ENCODE data around the gene CYP4A22.
"Not testable (repeated sequence)": the region's sequence is repeated elsewhere in the genome, so short reads cannot be mapped to it uniquely, and the experiment has no call there.

CYP4A22 gene

GRCh38 chr1:47157957-47158356 lies 20.7 kb downstream of the CYP4A22 start:
- DNase-seq, result not testable (repeated sequence)

- DNase-seq, result no peak
These were observed 23.5 kb downstream of the CYP4A22 start for GRCh38 chr1:47160716-47161115.

- DNase-seq, result no peak
These were observed 24.2 kb downstream of the CYP4A22 start for GRCh38 chr1:47161298-47162040.

- DNase-seq, result no peak
These were observed 27.3 kb downstream of the CYP4A22 start for GRCh38 chr1:47164552-47164951.

- no peak for DNase-seq
These were observed 35.5 kb downstream of the CYP4A22 start for GRCh38 chr1:47172782-47173181.

GRCh38 chr1:47174656-47175020 lies 37.4 kb downstream of the CYP4A22 start:
- no peak for DNase-seq

GRCh38 chr1:47175227-47175934 lies 38.1 kb downstream of the CYP4A22 start:
- DNase-seq, result peak; percentile 12

GRCh38 chr1:47178020-47178419 lies 40.8 kb downstream of the CYP4A22 start:
- no peak for DNase-seq

GRCh38 chr1:47178654-47179016 lies 41.4 kb downstream of the CYP4A22 start:
- no peak for DNase-seq

GRCh38 chr1:47179017-47179987 lies 42.1 kb downstream of the CYP4A22 start:
- DNase-seq, result peak; percentile 72

- DNase-seq, result no peak
These were observed 42.8 kb downstream of the CYP4A22 start for GRCh38 chr1:47179988-47180563.

GRCh38 chr1:47180603-47181094 lies 43.4 kb downstream of the CYP4A22 start:
- no peak for DNase-seq

- no peak for DNase-seq
These were observed 44.1 kb downstream of the CYP4A22 start for GRCh38 chr1:47181095-47181954.

GRCh38 chr1:47181955-47182675 lies 44.9 kb downstream of the CYP4A22 start:
- no peak for DNase-seq

- no peak for DNase-seq
These were observed 45.5 kb downstream of the CYP4A22 start for GRCh38 chr1:47182676-47183235.

- DNase-seq, result no peak
These were observed 46.3 kb downstream of the CYP4A22 start for GRCh38 chr1:47183308-47184089.

GRCh38 chr1:47184090-47184821 lies 47.0 kb downstream of the CYP4A22 start:
- DNase-seq, result no peak

- DNase-seq, result no peak
These were observed 47.8 kb downstream of the CYP4A22 start for GRCh38 chr1:47184822-47185677.

Data from stimulated activated naive CD4-positive, alpha-beta T cell treated with Interleukin-2 at 50 U/mL for 16 hours (primary cell).